GM21423 (cell line): Measurements from ENCODE around the gene FBXO38.

Experiments
- ATAC-seq: cut with Tn5 transposase; IDR thresholded peaks from one replicate; pipeline ENCODE4 v1.9.1; 2021; ENCODE audit warnings: mild to moderate bottlenecking, moderate library complexity; ENCODE audit not compliant: unreplicated experiment

Gene FBXO38, protein sequence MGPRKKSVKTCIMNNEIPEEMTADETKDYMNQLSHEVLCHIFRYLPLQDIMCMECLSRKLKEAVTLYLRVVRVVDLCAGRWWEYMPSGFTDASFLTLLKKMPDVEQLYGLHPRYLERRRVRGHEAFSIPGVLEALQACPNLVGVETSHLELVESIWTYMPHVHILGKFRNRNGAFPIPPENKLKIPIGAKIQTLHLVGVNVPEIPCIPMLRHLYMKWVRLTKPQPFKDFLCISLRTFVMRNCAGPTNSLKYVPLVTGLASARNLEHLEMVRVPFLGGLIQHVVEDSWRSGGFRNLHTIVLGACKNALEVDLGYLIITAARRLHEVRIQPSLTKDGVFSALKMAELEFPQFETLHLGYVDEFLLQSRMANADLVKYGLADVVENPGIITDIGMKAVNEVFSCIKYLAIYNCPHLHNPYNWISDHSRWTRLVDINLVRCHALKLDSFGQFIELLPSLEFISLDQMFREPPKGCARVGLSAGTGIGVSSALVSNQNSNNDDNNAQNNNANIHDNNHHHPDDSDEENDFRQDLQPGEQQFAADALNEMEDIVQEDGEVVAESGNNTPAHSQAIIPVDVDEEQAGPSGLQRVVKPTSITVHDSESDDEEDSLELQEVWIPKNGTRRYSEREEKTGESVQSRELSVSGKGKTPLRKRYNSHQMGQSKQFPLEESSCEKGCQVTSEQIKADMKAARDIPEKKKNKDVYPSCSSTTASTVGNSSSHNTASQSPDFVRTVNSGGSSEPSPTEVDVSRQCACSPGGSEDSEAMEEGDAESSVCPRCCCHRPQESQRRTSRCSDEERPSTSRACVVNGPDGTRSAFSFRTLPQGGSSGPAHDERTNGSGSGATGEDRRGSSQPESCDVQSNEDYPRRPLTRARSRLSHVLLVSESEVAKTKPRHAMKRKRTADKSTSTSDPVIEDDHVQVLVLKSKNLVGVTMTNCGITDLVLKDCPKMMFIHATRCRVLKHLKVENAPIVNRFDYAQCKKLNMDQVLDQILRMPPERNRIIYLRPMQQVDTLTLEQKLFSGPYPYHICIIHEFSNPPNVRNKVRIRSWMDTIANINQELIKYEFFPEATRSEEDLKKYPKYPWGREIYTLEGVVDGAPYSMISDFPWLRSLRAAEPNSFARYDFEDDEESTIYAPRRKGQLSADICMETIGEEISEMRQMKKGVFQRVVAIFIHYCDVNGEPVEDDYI

DNA sequence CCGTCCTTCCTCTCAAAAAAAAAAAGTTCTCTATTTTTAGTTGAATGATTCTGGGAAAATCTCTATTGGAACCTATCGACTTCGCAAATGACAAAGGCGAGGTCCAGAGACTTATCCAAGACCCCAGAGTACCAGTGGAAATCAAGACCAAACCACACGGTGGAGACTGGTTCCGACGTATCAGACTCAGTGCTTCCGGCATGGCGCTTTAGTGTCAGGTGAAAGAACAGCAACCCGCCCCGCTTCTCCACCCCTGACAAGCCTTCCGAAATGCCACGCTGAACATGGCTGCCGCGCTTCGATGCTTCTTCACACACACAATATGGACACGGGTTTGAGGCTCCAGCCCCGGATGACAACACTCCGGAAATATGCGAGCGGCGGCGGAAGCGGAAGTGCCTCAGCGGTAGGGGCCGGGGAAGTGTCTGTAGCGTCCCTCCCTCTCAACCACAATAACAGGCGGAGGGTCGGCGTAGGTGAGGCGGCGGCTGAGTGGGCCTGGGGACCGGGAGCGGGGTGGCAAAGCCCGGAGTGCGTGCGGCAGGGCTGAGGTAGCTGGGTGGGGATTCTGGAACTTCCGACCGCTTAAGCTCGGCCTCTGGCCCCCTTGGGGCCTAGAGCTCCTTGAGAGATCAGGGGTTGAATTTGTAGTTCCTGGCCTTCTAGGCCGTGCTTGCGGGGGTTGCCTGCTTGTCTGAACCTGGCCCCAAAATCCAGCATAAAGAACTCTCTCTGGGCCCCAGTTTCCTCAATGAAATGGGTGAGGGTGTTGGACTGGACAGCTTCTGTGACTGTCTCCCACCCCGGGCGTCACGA is at the start of gene FBXO38:
Gene FBXO38 (plus strand): TSS at position 395 of the 816 bp plus-strand sequence. CDS start 10,819 bp downstream, outside the sequence.
- peak; percentile 99 for ATAC-seq

DNA sequence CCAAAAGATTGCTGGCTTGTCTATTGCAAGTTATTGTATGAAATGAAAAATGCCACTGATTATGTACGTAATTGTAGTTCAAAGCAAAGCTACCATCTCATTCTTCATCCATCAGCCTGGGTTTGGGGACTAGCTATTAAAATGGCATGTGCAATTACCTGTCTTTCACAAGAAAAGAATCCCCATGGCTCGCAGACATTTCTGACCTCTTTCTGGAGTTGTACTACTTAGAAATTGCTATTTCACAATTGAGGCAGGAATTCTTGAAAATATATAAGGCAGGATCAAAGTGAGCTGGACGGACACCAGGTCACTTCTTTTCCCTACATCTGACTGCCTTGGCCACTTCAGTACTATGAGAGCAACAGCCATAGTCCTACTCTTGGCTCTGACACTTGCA is 48.5 kb upstream of the FBXO38 start, which contains the start of gene SPINK9:
Gene SPINK9 (plus strand): TSS at position 301 of the 400 bp plus-strand sequence. CDS start 55 bp downstream, at position 356.
- no peak for ATAC-seq

DNA sequence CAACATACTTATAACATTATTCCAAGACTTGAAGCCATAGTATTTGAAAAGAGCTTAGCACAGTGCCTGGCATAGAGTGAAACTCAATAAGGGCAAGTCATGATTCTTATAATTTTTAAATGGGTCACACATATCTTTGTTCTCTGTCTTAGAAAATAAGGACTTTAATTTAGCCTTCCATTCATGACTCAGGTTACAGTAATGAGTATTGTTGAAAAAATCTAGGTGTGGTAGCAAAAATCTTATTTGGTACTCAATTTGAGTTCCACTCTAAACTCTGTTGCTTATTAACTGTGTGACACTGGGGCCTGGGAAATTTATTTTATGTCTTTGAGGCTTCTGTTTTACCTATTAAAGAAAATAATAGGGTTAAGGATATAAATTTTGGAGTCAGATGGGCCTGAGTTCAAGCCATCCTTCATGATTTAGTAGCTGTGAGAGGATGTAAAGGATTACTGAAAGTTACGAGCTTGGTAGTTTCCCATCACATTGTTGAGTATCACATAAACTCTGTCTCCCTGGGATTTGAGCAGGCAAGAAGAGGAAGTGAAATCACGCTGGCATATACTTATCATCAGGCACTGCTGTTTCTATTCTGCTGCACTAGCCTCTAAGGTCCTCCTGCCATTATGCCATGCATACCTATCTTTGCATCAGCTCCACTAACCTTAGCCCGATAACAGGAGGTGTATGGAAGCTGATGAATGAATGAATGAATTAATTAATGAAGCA is 46.9 kb upstream of the FBXO38 start:
- ATAC-seq, result peak; percentile 86

DNA sequence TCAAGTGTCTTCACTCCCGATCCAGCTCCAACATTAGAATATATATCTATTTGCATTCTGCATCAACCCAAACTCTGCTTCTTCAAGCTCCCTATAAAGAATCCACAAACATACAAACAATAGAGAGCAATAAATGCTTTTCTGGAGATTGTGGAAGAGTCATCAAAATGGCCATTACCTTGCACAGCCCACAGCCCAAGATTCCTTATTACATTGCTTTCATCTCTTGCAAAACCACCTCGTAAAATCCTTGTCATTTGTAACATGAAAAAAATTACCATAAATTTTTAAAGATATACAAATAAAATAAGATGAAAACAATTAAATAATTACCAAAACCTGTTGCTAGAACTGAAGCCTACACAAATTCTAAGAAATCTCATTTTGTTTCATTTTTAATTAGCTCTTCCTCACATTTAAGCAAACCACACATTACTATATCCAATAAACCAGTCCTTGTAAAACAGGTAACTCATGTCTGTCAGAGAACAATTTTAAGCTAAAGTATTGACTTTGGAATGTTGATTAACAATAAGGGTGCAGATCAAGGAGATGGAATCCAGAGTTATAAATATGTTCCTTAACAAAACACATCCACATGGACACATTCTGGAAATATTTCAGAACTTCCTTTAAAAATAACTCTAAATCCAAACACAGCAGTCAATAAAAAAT is 41.2 kb upstream of the FBXO38 start:
- ATAC-seq, result no peak

DNA sequence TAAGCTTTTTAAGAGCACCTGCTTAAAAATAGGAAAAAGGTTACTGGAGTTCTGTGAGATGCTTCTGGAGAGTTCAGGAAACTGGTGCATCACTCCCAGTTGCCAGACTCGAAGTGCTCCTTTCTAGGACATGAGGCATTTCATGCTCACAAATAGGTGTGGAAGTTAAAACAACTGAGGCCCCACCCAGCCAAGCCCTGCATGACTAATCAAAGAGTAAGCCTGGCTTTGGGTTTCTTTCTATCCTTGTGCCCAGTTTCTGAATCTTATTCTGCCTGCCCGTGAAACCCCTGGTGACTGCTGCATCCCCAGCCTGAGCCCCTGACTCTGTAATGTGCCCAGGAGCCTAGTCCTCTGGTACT is 40.7 kb upstream of the FBXO38 start:
- no peak for ATAC-seq

DNA sequence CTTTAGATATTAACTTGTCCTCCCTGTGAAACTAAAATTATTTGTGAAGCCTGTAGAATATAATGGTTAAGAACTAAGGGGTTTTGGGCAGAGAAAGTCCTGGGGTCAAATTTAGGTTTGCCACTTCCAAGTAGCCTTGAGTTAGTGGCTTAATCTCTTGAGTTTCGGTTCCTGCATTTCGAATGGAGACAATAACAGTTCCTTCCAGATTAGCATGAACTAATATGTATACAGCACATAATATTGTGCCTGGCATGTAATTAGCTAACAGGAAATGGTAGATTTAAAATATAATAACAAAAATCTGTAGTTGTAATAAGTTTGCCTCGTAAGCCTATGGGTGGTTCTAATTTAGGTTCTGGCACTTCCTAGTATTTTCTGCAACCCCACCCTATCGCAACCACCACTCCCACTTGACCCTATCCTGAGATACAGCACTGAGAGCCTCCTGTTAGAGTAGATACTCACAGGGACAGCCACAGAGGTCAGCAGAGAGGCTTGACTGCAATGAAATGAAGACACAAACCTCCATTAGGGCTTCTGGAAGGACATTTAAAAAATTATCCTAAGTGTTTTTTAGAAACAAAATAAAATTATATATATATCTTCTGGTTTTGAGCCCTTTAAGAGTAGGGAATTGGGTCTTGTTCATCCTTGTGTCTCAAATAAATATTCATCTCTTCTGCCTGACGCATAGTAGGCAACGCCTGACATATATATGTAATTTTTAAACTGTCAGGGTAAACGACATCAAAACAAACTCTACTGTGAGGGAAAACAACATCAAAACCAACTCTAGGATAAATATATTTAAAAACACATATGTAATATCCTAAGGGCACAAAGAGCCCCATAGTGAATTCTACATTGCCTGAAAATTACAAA is 39.9 kb upstream of the FBXO38 start:
- ATAC-seq, result no peak

DNA sequence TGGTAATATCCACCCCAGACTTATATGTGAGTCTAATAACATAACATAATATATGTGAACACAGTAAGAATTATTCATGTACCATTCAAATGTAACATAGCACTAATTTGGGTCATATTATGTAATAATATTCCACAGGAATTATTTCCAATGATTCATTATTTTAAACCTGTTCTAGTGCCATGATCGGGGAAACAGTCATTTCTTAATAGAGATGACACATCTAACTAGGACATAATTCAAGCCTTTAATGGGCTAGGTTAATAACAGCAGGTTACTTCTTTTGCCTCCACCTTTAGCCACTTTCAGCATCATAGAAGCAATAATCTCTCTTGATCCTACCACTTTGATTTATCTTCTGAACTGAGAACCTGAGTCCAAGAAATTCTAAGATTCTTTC is 36.1 kb upstream of the FBXO38 start:
- no peak for ATAC-seq

DNA sequence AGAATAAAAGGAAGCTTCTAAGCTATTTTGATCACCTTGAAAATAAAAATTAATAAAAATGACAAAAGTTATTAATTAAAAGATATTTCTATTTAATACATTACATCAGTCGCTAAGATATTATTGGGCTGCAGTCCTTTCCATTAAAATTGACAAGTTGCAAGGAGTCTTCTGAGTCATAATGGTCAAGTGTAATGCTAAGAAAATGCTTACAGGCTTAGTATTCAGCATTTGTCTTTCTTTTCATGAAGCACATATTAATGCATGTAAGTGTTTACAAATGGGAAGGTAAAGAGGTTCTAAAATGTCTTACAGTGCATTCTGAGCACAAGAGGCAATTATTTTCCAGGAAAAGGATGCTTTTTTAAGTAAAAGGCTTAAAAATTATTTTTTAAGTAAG is 31.1 kb upstream of the FBXO38 start:
- ATAC-seq, result no peak

DNA sequence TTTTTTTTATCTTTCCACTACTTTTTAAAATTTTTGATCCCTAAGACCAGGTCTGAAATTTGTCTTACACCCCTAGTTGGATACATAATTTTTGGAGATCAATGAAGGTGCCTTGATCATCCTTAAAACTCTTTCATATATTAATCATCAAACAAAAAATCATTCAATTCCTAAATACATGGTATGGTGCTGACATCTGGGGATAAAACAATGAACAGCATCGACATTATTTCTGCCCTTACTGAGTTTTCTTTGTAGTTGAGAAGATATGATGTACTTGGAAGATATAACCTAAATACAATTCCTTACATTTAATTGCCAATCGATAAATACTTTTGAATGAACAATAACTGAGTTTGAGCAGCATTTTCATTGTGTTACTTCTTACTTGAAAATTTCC is 30.1 kb upstream of the FBXO38 start:
- no peak for ATAC-seq

DNA sequence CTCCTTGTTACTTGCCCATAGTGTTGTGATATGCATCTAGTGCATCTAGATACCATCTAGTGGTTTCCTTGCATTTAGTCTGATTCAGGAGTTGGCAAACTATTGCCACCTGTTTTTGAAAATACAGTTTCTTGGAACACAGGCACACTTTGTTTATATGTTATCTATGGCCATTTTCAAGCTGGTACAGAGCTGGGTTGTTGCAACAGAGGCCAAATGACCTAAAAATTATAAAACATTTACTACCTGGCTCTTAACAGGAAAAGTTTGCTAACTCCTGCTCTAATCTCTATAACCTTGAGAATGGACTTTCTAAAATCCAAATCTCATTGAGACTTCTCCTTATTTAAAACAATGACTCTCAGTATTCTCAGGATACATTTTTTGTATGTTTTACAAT is 19.4 kb upstream of the FBXO38 start:
- no peak for ATAC-seq

DNA sequence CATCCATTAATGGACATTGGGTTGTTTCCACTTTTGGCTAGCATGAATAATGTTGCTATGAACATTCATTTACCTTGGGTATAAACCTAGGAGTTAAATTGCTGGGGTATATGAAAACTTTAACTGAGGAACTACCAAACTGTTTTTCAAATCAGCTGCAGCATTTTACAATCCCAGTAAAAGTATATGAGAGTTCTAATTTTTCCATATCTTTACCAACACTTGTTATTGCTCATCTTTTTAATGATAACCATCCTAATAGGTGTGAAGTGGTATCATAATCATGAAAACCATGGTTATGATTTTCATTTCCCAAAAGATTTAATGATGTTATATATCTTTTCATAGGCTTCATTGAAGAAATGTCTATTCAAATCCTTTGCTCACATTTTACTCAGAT is 15.5 kb upstream of the FBXO38 start:
- ATAC-seq, result no peak

DNA sequence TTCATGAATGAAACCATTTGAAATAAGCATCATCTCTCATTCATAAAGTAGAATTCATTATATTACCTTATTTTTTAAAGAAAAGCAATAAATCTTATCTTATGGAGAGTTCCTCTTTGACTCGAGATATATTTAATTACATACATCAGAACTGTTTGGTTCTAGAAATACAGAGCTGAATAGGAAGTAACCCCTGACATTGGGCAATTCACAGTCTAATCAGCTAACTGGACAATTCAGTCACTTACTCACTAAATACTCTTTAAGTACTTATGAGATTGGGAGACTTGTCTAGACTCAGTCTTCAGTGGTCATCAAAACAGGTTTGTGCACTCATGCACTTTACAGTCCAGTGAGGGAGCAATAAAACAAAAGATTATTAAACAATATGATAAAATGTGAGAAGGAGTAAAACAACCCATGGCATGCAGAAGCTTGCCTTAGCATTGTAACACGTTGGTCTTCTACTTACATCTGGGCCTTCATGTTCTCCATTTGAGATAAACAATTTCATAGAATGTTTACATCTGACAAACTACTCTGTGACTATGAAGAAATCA is 11.5 kb upstream of the FBXO38 start:
- ATAC-seq, result no peak

DNA sequence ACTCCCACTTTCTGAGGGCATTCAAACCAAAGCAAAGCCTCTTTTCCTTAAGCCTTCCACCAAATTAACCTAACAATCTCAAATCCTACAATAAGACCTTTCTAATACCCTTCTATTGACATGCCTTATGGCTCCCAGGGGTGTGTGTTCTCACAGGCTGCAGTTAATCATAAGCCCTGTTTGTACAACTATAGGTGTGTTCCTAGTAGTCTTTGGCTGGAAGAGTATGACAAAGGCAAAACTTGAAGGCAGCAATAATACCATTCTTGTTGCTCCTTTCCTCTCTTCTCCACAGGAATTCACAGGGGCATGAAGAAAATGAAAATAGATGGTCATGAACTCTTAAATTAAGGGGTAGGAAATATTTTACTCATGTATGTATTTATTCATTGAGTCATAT is 10.9 kb upstream of the FBXO38 start:
- no peak for ATAC-seq

DNA sequence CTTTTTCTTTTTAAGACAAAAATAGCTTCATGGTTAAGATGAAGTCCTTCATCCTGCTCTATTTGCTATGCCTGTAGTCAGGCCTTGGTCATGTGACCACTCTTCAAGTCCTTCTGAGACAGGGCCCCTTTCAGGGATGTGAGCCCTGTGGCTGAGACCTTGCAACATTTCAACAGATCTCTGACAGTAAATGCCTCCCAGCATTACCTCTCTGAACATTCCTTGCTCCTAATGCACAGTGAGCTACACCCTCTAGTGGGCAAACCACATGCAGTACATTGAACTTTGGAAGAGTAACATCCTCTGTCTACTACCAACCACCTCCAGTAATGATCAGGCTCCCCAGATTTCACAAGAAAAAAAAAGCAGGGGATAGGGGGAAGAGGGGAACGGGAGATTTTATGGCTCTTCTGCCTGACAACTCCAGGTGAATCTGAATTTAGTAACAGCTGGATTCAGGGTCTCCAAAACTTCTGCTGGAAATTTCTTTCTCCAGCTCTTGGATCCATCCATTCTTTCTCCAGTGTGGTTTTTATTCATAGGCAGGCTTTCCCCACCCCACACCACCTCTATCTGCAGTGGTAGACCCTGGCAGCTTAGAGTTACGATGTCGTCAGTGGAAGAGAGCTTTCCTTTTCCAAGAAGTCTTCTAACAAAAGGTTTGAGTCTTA is 8.9 kb upstream of the FBXO38 start:
- ATAC-seq, result peak; percentile 91

DNA sequence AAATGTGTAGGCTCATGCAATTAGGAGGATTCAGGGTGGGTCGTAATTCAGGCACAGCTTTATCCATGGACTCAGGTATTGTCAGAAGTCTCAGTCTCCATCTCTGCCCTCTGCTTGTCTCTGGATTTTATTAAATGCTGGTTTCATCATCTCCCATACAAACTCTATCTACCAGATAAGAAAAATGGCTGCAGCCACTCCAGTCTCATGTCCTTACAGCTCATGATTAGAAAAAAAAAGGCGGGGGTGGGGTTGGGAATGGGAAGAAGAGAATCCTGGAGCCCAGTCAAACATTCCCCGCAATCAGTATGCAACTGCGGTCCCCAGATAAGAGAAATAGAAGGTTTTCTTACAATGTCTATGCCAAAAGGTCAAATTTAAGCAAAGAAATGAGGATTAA is 7.6 kb upstream of the FBXO38 start:
- no peak for ATAC-seq

DNA sequence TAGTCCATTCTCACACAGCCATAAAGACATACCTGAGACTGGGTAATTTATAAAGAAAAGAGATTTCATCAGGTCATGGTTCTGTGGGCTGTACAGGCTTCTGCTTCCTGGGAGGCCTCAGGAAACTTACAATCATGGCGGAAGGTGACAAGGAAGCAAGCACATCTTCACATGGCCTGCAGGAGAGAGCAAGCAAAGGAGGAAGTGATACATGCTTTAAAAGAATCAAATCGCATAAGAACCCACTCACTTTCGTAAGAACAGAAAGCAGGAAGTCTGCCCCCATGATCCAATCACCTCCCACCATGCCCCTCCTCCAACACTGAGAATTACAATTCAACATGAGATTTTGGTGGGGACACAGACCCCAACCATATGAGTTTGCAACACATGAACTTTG is 5.1 kb upstream of the FBXO38 start:
- ATAC-seq, result no peak

DNA sequence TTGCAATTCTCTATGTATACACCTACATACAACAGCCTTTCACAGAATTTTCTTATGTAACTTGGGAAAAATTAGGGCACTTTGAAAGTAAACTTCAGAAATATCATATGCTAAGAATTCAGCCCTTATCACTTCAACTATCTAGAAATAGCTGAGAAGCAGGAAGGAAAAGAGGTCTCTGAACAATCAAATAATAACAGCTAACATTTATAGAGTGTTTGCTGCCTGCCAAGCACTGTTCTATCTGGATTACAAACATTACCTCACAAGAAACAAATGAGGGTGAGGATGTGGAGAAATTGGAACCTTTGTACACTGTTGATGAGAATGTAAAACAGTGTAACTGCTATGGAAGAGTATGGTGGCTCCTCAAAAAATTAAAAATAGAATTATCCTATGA is 4.4 kb upstream of the FBXO38 start:
- ATAC-seq, result no peak
